GM12878 (cell line): ENCODE measurements around the gene RGL1. TPM values are rescaled to one million over a fixed set of nuclear protein-coding genes. Genes with fewer than 3 reads are reported as not detected.

Experiments
- BCL11A ChIP-seq: IDR thresholded peaks from 2 replicates; pipeline ENCODE4 v1.6.1; 2011; ENCODE audit warnings: low read depth, low read length
- EP300 ChIP-seq, 2 experiments: fragments of 150-350 bp in 1 of 2; IDR thresholded peaks; 2 replicates each; pipeline ENCODE4 v1.6.1; 2011 to 2012; ENCODE audit warnings: low read depth in 2 of 2, low read length in 2 of 2, borderline replicate concordance in 1 of 2, improper control_type of control experiment in 1 of 2, inconsistent platforms in 1 of 2; ENCODE audit not compliant: control insufficient read depth in 1 of 2
- IKZF2 ChIP-seq, 2 experiments: fragments of 450-650 bp; IDR thresholded peaks; 2 replicates each; pipeline ENCODE4 v1.6.1; 2017; ENCODE audit warnings: mild to moderate bottlenecking in 2 of 2, moderate library complexity in 2 of 2
- MEF2B ChIP-seq: fragments of 450-650 bp; IDR thresholded peaks from 2 replicates; pipeline ENCODE4 v1.6.1; 2018; ENCODE audit warnings: mild to moderate bottlenecking, moderate library complexity; ENCODE audit not compliant: partially characterized antibody, poor library complexity, severe bottlenecking
- MLLT1 ChIP-seq: fragments of 450-650 bp; IDR thresholded peaks from 2 replicates; pipeline ENCODE4 v1.6.1; 2016; ENCODE audit warnings: mild to moderate bottlenecking
- TAF1 ChIP-seq: IDR thresholded peaks from 2 replicates; pipeline ENCODE4 v1.6.1; 2011; ENCODE audit warnings: mild to moderate bottlenecking, low read depth, low read length, borderline replicate concordance
- USF1 ChIP-seq: IDR thresholded peaks from 2 replicates; pipeline ENCODE4 v1.6.1; 2011; ENCODE audit warnings: borderline replicate concordance, low read depth, mild to moderate bottlenecking, moderate library complexity, mixed read lengths, low read length; ENCODE audit not compliant: insufficient read depth; ENCODE audit errors: extremely low read length
- YY1 ChIP-seq: IDR thresholded peaks from 2 replicates; pipeline ENCODE4 v1.6.1; 2011; ENCODE audit warnings: low read depth, mild to moderate bottlenecking, low read length
- ZNF217 ChIP-seq: fragments of 450-650 bp; IDR thresholded peaks from 2 replicates; pipeline ENCODE4 v1.6.1; 2017; ENCODE audit warnings: antibody characterized with exemption, mild to moderate bottlenecking
- ZNF24 ChIP-seq: fragments of 450-650 bp; IDR thresholded peaks from 2 replicates; pipeline ENCODE4 v1.6.1; 2017; ENCODE audit warnings: antibody characterized with exemption, mild to moderate bottlenecking
- polyA plus RNA-seq, 11 experiments: library from polyadenylated mRNA; depleted of rRNA in 4 of 11; unstranded in 6 of 11; stranded (reverse) in 5 of 11; fragments of >200 nt; fragmentation: Nextera tagmentation in 4 of 11; fragmentation: Illumina TruSeq in 1 of 11; extraction: Ambion mirVana in 4 of 11; extraction: Trizol in 1 of 11; gene quantifications; 1 replicate in 1 of 11; 2 replicates in 10 of 11; pipeline versions ENCODE4 v1.2.1 to v1.2.3, GENCODE V29; 2011 to 2016; ENCODE audit warnings: inconsistent platforms in 2 of 11, missing spikeins in 2 of 11, low read depth in 1 of 11
- total RNA-seq, 4 experiments: library from RNA; depleted of rRNA in 3 of 4; stranded (reverse); fragments of >200 nt in 3 of 4; fragmentation: Illumina TruSeq in 1 of 4; extraction: Trizol in 1 of 4; gene quantifications; 2 replicates each; pipeline versions ENCODE4 v1.2.1 to v1.2.3, GENCODE V29; 2013 to 2021
- TF ChIP-seq, protein P1 (sequence below): fragments of 450-650 bp; IDR thresholded peaks from 2 replicates; pipeline ENCODE4 v1.6.1; 2017; ENCODE audit warnings: low read depth, mild to moderate bottlenecking, moderate library complexity

RGL1 gene
- total and polyA plus RNA-seq, 10 of the 15 experiments (the other 5 are each of a cell fraction or from before 2014, with no cell fraction given) = 8.1 to 25.0 (median 19.0) TPM

DNA sequence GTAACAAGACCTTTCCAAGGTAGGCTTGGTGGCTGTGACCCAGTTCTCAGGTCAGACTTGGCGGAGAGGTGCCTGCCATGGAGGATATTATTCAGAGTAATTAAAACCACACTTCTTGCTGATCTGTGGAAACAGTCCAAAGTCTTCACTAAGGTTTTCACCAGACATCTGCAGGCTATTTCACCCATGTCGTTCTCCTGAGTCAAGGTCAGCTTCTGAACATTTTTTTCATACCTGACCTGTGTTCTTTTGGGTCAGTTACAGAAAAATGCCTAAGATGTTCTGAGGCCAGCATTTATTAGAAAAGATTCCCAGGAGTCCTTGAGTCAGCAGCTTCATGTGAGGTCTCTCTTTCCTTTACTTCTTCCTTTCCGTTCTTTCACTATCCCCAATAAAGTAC, 54.9 kb downstream of the RGL1 start (continued):
- TF ChIP-seq MEF2B (no peak), BCL11A (no peak), EP300 (IDR thresholded peaks at IDR 0.05; ENCODE audit: borderline replicate concordance in 1 of 2, control insufficient read depth in 1 of 2, low read depth in 2 of 2, low read length in 2 of 2) (no peak), IKZF2 (IDR thresholded peaks at IDR 0.05) (no peak), USF1 (no peak), YY1 (no peak), ZNF24 (no peak), TAF1 (no peak), ZNF217 (no peak), MLLT1 (no peak)
- TF ChIP-seq, protein P1, sequence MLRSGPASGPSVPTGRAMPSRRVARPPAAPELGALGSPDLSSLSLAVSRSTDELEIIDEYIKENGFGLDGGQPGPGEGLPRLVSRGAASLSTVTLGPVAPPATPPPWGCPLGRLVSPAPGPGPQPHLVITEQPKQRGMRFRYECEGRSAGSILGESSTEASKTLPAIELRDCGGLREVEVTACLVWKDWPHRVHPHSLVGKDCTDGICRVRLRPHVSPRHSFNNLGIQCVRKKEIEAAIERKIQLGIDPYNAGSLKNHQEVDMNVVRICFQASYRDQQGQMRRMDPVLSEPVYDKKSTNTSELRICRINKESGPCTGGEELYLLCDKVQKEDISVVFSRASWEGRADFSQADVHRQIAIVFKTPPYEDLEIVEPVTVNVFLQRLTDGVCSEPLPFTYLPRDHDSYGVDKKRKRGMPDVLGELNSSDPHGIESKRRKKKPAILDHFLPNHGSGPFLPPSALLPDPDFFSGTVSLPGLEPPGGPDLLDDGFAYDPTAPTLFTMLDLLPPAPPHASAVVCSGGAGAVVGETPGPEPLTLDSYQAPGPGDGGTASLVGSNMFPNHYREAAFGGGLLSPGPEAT = no peak
- TF ChIP-seq, all 136 proteins: peak for 0
